Inflammatory macrophage (primary cell): Measurements from ENCODE around the gene HOXB13.
A peak's percentile ranks its signal among the peaks of the same experiment; 100 is the strongest.

ENCODE experiments used
- DNase-seq, 2 donors: peaks; one replicate each; pipeline ENCODE4 v3.0.0-alpha.2; 2020 to 2022
- total RNA-seq, 18 experiments: gene quantifications; one replicate each; lab custom pipeline; 2026; ENCODE audit warnings: mixed read lengths in 6 of 18, inconsistent platforms in 2 of 18; lab: John Stamatoyannopoulos, UW

The HOXB13 gene
- total RNA-seq, result 0 to 0.16 (median 0) reads per million in 18 experiments

DNA sequence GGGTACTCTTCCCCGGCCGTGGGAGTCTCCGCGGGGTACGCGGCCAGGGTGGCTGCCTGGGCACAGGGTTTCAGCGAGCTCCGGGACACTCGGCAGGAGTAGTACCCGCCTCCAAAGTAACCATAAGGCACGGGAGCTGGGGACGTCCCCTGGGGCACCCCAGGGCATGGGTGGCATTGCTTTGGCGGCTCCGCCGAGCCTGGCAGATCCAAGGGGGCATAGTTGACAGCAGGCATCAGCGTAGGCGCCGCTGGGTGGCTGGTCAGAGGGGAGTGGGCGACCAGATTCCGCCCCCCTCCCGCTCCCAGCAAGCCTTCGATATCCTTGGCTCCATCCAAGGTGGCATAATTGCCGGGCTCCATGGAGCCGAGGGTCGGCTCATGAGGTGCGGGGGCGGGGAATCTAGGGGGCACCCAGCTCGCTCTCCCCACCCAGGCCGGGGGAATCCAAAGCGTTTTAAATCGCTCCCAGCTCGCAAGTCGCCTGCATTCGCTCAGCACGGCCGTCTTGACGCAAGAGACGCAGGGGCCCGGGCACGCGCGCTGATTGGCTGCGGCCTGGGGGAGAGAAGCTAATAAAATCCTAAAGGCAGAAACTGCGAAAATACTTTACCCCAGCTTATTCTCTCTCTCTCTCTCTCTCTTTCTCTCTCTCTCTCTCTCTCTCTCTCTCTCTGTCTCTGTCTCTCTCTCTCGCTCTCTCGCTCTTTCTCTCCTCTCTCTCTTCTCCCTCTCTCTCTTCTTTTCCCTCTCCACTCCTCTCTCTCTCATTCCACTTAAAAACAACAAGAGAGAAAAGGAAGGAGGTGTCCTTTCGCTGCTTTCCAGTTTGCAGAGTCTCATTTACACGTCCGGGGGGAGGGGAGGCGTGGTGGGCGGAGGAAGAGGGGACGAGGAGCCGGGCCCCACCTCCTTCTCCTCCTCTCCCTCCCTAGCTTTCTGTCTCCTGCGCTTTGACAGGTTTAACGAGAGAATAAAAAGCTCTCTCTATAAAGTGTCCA, at the start of gene HOXB13:
Gene HOXB13, minus strand, starts transcription at position 519 of the 1,000 bp plus-strand sequence. Its CDS starts 157 bp downstream, at position 362.
- DNase-seq, result no peak

DNA sequence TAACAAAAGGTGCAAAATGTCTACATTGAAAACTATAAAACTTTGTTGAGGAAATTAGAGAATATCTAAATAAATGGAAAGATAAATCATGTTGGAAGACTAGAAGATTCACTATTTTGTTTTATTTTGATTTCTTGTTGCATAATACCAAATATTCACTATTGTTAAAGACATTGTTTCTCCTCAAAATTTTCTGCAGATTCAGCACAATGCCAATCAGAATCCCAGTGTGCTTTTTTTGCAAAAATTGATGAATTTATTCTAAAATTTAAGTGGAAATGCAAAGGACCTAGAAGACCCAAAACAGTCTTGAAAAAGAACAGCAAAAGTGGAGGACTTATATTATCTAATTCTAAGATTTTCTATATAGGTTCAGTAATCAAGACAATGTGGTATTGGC, 48.1 kb upstream of the HOXB13 start:
- no peak for DNase-seq

DNA sequence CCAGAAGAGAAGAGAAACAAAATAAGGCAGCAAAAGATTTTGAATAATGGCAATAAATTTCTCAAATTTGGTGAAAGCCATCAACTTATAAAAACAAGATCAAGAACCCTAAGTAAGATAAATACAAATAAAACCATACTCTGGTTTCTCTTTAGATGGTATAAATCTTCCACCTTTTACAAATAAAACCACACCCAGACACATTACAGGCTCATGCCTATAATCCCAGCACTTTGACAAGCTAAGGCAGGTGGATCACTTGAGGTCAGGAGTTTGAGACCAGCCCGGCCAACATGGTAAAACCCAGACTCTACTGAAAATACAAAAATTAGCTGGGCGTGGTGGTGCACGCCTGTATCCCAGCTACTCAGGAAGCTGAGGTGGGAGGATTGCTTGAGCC, 44.7 kb upstream of the HOXB13 start:
- DNase-seq, result no peak

DNA sequence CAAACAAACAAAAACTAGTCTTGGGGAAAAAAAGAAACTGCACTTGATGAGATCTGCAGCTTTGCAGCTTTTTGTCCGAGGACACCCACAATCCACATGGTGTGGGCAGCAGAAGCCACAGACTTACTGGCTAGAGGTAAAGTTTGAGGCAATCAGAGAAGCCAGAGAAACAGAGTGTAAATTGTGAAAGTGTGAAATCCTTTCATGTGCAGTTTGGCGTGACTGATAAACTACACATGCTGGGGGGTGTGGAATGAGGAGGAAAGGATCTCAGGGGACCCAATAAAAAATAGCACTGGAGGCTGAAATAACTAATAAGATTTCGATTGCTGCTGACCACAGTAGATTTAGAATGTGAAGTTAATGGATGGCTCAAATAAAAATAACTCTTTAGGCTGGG, 42.4 kb upstream of the HOXB13 start:
- peak; percentile 21 to 47 for DNase-seq

DNA sequence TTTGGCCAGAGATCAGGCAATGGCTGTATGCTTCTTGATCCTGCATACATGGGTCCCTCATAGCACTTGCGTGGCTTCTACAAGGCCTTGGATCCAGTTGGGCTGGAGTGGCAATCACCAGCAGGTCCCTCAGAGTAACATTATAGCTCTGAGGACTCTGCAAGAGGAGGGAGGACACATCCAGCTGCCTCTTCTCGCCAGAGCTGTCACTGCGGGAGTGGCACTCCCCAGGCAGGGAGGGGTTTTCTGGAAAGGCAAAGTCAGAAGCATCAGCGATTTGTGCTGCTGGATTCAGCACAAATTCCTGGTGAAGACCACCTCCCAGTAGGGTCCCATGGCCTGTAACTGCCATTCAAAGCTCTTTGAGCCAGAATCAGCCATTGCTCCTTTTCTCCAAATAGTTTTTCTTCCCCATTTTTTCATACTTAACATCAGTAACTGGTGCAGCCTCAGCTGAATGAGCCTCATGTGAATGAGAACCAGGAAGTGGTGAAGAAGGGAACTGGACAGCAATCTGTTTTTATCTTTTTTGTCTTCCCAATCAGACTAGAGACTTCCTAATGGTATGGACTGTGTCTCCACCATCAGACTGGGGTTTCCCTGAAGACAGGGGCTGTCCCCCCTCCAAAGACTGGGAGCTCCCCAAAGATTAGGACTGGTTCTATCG, 40.6 kb upstream of the HOXB13 start:
- DNase-seq, result peak; percentile 43 to 45

DNA sequence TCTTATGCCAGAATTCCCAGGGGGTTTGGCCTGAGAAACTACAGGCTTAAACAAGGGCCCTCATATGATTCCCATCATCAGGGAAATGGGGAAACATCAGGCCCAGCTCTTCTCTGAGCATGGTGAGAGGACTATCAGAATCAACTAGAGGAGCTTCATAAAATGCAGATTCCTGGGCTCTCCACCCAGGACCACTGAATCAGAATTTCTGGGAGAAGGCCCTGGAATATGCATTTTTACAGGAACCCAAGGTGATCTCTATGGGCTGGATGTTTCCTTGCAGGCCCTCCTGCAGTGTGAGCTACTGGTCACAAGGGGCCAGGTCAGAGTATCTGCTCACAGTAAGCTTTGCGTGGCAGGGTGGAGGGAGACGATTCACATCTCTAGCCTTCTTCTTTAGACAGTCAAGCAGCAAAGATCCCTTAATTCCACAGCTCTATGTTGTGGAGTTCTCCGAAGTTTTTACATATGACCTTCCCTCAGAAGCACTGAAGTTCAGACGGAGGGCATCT, 38.8 kb upstream of the HOXB13 start:
- DNase-seq, result no peak

DNA sequence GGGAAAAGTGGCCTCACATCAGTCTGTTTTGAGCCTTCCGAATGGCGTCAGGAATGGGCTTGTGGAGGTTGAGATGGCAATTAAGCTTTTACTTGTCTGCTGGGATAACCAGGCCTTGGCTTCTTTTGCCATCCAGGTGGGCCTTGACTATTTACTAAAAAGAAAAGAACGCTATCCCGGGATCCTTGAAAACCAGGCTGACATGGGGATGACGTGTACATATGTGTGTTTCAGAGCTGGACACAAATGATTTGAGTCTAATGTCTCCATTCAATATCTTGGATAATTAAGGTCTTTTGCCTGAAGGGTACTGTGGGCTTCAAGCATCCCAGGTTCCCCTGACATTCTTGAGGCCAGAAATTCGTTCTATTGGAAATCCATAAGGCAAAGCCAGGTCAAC, 32.6 kb upstream of the HOXB13 start:
- no peak for DNase-seq

DNA sequence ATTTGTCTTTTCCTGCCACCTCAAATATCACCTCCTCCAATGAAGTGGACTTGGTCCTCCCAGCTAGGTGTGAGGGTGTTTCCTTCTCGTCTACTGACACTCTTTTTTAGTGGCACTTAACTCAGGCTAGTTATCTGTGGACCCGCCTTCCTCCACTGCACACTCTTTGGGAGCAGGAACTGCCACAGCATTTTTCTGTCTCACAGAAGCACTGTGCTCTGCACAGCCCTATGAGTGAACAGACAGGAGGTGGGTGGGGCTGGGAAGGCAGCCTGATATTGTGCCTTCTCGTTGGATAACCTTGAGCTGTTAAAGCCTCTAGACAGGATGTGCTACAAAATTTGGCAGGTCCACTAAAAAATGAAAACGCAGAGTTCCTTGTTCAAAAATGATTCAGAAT, 31.9 kb upstream of the HOXB13 start:
- DNase-seq, result no peak

DNA sequence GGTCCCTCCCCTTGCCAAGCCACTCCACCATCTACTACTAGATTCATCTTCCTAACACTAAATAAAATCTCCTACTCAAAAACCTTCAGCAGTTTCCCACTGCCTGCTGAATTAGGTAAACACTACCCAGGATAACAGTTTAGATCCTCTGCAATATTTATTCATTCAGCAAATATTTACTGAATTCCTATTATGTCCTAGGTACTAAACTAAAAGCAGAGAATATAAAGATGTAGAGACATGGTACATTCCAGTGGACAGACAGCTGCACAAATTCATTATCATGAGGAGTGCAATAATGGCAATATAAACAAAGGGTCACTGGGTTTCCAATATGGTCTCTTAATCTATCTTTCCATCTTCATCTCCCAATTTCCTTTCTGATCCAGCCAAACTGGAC, 30.7 kb upstream of the HOXB13 start:
- no peak for DNase-seq

DNA sequence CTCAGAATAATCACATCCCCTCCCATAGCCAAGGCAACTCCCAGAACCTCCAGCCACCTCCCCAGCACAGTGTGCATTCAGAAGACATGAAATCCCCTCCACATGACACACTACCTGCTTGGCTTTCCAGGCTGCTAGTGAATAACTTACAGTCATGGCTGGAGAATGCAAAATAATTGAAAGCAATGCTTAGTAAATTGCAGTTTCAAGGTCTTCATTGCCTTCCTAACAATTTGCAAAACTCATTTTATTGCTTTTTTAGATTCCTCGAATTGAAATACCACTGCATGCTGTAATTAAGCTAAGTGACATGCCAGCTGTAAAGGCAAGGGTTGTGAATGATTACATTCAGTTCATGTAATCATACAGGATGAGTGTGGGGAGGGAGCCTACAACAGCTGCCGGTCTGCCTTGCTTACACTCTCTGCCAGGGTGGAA, 29.0 kb upstream of the HOXB13 start:
- no peak for DNase-seq

DNA sequence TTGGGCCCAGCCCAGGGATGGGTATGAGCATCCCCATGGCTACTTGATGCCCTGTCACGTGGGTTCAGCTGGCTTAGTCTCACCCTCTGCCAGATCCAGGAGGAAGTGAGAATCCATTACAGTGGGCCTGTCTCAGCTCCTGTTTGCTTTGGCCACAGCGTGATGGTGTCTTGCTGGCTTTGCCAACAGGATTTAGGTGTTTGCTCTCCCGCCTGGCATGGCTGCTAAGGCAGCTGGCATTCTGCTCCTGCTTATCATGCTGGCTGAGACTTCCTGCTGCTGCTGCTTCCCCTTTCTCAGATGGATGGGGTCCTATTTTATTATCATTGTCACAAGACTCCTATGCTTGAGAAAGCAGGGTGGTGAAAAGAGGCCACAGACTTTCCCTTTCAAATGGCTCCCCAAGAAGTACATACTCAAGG, 28.3 kb upstream of the HOXB13 start:
- peak; percentile 43 to 60 for DNase-seq

DNA sequence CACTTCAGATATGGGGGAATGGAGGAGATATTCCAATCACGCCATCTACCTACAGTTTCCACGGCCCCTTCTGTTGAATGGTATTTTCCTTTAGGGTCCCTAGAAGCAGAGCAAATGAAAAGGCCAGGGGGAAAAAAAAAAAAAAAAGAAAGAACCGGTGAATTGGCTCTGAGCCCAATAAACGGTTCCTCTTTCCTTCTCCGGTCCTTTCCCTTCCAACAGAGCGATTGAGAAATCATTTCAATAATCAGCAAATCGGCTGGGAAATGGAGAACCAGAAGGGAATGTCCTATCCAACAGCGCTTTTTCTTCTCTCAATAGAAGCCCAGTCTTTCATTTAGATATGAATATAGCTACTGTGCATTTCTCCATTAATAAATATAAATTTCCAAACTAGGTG, 26.8 kb upstream of the HOXB13 start:
- peak; percentile 44 to 62 for DNase-seq

DNA sequence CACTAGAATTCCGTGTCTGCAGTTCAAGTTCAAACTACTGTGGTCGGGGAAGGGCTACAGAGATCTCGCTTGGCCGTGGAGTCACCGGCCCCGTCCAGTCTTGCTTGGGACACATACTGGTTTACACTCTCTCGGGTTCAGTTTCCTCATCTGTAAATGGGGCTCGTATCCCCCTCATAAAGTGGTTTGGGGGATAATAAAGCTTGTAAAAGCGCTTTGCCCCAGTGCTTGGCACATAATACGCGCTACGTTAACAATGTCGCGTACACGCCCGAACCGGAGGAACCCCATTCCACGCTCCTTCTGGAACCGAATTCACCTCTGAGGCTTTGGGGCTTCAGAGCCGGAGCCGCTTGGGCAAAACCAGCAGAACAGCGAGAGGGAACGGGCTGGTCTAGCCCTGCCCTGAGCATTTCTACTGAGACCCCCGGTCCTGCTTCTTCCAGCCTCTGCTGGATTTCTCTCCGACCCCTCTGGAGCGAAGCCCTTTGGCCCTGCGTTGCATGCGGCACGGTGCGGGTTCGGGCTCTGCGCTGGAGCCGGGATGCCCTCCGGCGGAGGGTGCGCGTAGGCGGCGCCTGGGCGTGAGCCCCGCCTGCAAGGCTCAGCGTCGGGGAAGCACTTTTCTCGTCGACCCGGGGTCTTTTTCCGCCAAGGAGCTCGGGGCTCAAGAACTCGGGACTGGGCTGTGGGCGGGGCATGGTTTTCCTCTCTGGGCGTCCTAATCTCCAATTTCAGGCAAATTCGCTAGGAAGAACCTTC, 26.1 kb upstream of the HOXB13 start:
- DNase-seq, result no peak

DNA sequence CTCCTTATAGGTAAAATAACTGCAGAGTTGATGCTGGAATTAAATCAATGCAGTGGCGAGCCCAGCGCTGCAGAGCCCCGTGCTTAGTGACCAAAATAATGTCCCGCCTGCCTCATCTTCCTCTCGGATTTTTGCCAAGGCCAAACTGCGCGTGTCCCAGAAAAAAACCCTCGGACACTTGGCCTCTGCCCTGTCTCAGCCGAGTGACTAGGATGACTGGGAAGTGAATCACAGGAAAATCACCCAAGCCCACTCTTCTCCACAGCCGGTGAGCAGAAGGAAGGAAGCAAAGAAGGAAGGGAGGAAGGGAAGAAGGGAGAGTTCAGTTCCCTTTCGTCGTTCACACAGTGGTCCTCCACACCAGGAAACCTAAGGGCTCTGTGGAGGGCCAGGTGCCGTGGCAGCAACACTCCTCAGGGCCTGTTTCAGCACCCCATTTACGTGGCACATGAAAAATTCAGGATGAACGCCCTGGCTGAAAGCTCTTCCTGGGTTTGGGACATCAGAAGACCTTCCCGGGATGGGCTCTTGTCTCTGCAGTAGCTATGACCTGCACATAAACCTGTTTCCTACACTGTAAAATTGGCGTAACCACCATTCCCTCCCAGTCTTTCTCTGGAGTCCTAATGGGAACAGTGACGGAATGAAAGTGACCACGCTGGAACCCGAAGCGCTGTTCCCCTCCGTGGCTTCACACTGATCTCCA, 25.4 kb upstream of the HOXB13 start:
- DNase-seq, result no peak

DNA sequence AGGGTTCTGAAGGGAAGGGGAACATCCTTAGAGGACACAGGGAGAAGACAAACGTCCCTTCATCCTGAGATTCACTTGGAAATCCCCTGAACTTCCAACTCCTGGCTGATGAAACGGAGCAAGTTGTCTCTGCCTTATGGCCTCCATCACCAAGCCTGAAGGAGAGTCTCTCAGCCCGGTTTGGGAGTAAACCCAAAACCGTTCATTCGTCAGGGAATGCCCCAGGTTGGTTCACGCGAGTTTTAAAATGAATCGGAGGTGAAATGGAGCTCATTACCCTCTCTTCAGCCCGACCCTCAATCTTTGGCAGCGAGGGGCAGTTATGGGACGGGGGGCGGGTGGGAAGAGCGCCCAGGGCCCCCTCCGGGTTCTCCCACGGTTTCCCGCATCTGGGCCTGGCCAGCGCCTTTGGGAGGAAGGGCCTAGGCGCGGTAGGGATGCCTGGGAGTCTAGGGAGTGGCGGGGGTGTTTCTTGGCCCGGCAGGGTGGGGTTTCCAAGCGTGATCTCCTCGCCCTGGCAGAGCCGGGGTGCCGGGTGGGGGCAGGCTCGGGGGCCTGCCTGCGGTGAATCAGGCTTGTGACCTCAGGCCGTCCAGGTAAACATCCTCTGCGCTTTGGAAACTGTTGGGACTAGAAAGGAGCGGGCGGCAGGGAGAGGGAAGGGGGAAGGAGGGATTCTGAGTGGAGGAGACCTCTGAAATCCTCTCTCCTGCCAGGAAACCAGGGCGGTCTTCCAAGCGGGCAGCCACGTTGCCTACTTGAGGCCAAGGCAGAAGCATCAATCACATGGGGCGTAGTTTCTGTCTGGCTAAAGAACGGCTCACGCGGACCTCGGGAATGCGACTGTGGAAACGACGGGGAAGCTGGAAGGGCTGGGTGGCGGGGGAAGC, 24.1 kb upstream of the HOXB13 start:
- no peak for DNase-seq

DNA sequence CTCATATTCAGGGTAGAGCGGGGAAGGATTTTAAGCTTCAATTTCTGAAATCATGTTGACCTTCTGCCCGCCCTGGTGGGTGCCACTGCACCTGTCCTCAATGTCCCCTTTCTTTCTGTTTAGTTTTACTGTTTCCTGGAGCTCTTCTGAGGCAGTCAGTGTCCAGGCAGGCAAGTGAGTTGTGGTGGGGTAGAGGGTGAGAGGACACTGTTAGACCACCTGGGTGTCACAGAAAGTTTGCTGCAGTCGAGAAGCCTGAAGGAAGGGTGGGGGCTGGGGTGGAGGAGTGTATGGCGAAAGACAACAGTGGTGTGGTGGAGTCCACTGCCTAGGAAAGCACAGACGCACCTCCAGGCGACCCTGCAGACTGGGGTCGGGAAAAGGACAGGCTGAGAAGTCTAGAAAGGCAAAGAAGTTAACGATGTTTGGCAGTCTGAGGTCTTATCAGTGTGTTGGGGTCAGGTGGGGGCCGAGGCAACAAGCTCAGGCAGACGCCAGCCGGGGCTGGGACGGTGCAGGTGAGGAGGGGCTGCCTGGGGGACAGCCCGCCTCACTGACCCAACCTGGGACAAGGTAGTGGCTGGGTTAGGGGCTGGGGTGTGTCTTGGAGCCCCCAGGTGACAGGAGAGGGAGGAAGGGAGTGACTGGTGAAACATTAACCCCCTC, 23.3 kb upstream of the HOXB13 start:
- no peak for DNase-seq

DNA sequence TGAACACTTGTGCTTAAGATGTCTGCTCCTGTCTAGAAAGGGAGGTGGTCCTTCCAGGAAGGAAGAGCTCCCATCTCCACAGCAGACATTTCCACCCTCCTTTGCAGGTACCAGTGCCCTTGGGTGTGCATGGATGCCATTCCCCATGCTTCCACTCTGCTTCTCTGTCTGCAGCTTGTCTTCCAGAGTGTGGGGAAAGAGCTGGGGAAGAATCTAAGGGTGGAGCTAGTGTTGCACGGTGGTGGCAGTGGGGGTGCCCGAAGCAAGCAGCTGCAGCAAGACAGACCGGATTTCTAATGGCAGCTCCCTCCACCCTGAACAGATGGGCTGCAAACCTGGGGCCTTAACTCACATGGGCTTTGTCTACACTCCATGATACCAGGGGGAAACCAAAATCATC, 22.6 kb upstream of the HOXB13 start:
- no peak for DNase-seq

DNA sequence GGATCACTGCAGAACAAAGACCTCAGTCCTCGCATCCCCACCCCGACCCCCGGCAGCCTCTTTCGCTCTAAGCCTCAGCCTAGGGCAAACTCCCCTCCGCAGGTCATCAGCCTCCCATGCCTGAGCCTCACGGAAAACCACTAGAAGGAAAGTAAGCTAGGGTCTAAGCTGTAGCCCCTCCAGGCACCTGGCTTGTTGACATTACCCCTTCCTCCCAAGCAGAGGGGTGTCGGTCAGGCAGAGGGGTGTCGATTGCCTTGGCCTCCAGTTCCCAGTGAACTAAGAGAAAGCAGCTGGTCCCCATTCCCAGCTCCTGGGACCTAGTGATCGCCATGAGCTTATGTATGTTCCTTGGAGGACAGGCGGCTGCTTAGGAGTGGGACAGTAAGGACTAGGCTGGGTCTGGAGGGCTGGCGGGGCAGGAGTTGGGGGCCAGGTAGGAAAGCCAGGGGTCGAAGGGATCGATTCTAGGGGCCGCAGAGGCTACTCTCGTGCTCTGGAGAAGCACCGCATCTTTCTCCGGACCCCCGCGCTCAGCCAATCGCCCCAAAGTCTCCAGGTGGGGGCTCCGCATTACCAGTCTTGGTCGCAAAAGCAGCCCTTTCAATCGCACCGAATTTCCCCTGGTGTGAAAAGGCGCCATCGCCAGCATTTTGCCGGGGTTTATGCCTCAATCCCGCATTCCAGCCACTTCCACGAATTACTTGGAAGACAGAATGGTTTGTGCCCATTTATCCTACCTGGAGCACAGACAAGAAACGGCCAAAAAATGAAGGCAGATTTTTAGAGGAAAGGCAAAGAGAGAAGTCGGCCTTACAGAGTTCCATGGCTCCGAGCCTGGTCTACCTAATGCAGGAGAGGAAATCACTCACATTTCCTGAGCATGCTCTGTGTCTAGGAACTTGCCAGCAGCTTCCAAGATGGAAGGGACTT, 21.3 kb upstream of the HOXB13 start:
- no peak for DNase-seq
